Activated CD8-positive, alpha-beta memory T cell treated with anti-CD3 and anti-CD28 coated beads for 36 hours (primary cell): ENCODE results near the gene TMEM208. TPM values are rescaled to one million over a fixed set of nuclear protein-coding genes. Genes with fewer than 3 reads are reported as not detected.

Experiments used
- CTCF ChIA-PET: fragments of 350-600 bp; sonication (Branson Sonifier 250); formaldehyde crosslinking; loops from one replicate; lab custom pipeline; 2021; ENCODE audit warnings: antibody characterized with exemption; lab: Charles Lee
- POLR2A ChIA-PET: fragments of 350-600 bp; sonication (Branson Sonifier 250); formaldehyde crosslinking; loops from one replicate; lab custom pipeline; 2021; ENCODE audit warnings: antibody characterized with exemption; lab: Charles Lee
- total RNA-seq, 2 experiments: library from RNA; stranded (reverse); gene quantifications; one replicate each; pipeline ENCODE4 v1.2.3, GENCODE V29; 2021

TMEM208 gene
- total RNA-seq, 2 experiments from 2014 or later = 61.2 to 61.7 TPM

DNA sequence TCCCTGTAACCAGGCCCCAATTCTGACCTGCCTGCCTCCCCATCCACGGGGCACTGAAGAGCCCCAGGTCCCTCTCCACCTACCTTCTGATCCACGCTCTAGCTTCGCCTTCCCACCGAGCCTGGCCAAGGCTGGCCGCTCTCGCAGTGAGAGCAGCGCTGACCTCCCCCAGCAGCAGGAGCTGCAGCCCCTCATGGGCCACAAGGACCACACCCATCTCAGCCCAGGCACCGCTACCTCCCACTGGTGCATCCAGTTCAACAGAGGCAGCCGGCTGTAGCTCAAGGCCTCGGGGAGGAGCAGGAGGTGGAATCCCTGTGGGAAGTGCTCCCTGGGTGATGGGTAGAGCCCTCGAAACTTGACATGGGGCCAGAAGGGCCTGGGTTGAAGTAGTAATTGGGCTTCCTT, 44.0 kb downstream of the TMEM208 start:
- CTCF ChIA-PET = interaction anchor here (0.5 to 2.7 kb wide), 3 partner anchors 8 to 207 kb away, joined by 3 to 18 read pairs (median 4); partner anchors contain the start of gene PLEKHG4
- POLR2A ChIA-PET = no interaction called here

DNA sequence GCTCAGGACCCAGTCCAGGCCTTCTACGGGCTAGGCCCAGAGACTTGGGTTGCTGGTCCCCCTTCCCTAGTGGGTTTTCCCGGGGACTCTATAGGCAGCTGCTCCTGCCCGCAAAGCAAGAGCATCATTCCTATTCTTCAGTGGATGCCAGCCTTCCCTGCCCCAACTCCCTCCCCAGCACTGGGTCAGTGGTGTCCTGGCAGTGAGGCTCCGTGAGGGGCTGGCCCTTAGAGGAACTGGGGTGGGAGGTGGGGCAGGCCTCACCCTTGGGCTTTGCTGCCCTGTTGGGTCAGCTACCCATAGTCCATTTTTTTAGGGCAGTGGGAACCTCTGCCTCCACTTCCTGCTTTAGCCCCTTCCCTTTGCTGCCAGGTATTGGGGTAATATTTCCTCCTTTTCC, 44.5 kb downstream of the TMEM208 start:
- ChIA-PET CTCF (interaction anchor here (0.5 to 2.7 kb wide), 2 partner anchors 11 to 207 kb away, joined by 4 to 18 read pairs; no protein-coding TSS in a partner anchor), POLR2A (no interaction called here)

DNA sequence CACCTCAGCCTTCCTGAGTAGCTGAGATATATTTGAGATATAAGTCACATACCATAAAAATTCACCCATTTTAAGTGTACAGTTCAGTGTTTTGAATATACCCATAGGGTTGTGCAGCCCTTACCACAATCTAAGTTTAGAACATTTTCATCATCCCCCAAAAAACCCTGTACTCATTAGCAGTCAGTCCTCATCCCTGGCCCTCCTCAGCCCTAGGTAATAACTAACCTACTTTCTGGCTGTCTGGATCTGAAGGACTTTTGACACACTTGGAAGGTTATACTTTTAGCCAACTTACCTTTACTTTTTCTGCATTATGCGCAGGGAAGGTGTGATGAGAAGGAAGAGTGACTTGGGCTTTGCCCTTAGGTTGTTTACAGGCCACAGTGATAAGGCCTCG, 48.4 kb downstream of the TMEM208 start:
- CTCF ChIA-PET = interaction anchor here (1.2 kb wide), 1 partner anchor 29 kb away, joined by 3 read pairs; no protein-coding TSS in a partner anchor
- POLR2A ChIA-PET = no interaction called here

DNA sequence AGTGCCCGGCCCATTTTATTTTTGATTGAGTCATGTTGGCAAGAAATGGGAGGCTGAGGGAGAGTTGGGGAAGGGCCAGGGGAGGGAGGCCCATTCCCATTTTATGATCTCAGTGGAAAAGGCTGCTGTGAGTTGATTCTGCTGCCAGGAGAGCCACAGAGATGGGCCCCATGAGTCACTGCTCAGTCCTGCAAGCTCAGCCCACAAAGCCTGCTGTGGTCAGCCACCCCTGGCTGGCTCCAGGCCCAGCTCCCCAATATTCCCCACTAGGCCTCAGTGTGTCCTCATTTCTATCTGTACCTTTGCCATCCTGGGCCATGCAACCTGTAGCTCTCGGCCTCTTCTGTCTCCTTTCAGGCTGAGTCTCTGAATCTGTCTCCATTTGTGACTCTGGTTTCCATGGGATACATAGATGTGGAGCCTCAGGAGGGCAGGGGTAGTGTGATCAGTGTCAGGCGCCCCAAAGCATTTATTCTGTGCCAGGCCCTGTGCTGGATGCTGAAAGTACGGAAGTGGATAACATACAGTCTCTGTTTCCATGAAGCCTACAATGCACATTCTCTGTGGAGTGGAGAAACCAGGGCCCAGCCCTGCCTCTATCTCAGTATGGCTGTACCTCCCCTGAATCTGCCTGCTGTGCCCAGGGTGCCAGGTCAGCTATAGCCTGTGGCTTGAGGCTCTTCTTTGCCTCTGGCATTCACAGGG, 50.5 kb downstream of the TMEM208 start:
- ChIA-PET CTCF (interaction anchor here (0.8 to 1.4 kb wide), 3 partner anchors 16 to 122 kb away, joined by 3 to 4 read pairs (median 3); no protein-coding TSS in a partner anchor), POLR2A (interaction anchor here (1.0 to 1.2 kb wide), 2 partner anchors 14 to 50 kb away, joined by 3 to 4 read pairs; no protein-coding TSS in a partner anchor)

DNA sequence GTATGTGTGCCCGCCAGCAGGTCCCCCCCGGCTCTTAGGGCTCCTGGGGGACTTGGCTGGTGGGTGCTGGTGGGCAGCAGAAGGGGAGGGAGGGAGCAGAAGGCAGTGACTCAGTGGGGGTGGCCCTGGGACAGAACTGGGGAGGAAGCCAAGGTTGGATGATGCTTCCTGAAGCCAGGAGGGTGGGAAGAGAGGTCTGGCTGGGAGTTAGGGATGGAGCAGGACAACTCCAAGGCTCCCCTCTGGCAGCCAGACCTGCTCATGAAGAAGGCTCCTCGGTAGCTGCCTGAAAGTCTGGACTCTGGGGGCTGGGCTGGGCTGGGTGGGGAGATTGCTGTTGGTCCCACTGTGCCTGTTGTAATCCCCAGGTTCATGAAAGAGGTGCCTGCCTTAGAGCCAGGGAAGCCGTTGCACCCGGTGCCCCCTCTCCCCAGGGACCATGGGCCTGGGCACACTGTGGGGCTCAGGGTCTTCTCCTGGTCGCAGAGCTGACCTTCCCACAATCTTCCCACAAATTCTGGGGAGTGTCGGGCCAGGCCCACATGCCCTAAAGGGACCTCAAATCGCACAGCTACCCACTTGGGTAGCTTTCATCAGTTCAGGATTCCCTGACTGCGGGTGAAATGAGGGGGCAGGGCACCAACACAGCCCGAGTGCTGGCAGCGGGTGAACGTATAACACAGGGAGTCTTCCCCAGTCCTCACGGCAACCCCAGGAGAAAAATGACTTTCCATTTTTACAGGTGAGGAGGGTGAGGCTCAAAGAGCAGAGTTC, 51.3 kb downstream of the TMEM208 start:
- ChIA-PET POLR2A (interaction anchor here (1.0 to 1.2 kb wide), 3 partner anchors 14 to 51 kb away, joined by 3 to 4 read pairs (median 4); no protein-coding TSS in a partner anchor), CTCF (interaction anchor here (0.5 to 1.4 kb wide), 15 partner anchors 8 to 150 kb away, joined by 3 to 7 read pairs (median 3); partner anchors contain the start of genes FHOD1 and TMEM208)

Other genes with a start within 250 kb of the TMEM208 start
- 1 to 10 TPM; 4.5 to 5.2 TPM for gene CES4A, start 238.5 kb upstream of the TMEM208 start, total RNA-seq
- 100 to 1,000 TPM; 140 to 147 TPM for gene CBFB, start 198.0 kb upstream of the TMEM208 start, total RNA-seq
- gene PHAF1, start 117.2 kb upstream of the TMEM208 start, total RNA-seq = 10 to 100 TPM; 18.1 to 20.0 TPM
- 1 to 10 TPM; 2.0 to 2.1 TPM for gene B3GNT9, start 76.1 kb upstream of the TMEM208 start, total RNA-seq
- gene TRADD, start 67.2 kb upstream of the TMEM208 start, total RNA-seq = 10 to 100 TPM; 18.0 to 19.0 TPM
- 10 to 100 TPM; 11.8 to 12.2 TPM for gene FBXL8, start 67.2 kb upstream of the TMEM208 start, total RNA-seq
- gene HSF4, start 62.4 kb upstream of the TMEM208 start, total RNA-seq = 10 to 100 TPM in 1 of 2 experiments, 1 to 10 TPM in 1; 7.6 to 11.4 TPM
- 1 to 10 TPM; 4.9 to 5.2 TPM for gene NOL3, start 56.6 kb upstream of the TMEM208 start, total RNA-seq
- gene MATCAP1, start 43.2 kb upstream of the TMEM208 start, total RNA-seq = 10 to 100 TPM; 18.6 to 22.4 TPM
- under 1 TPM in 1 of 2 experiments, not detected in 1; 0.19 TPM for gene EXOC3L1, start 37.0 kb upstream of the TMEM208 start, total RNA-seq
- 100 to 1,000 TPM; 146 to 151 TPM for gene E2F4, start 35.0 kb upstream of the TMEM208 start, total RNA-seq
- 1 to 10 TPM; 5.5 to 5.8 TPM for gene ELMO3, start 28.0 kb upstream of the TMEM208 start, total RNA-seq
- gene FHOD1, start 20.4 kb downstream of the TMEM208 start, total RNA-seq = 100 to 1,000 TPM; 113 to 118 TPM
- 1 to 10 TPM; 6.7 to 7.8 TPM for gene SLC9A5, start 21.8 kb downstream of the TMEM208 start, total RNA-seq
- gene PLEKHG4, start 52.4 kb downstream of the TMEM208 start, total RNA-seq = 10 to 100 TPM; 25.8 to 26.1 TPM
- gene KCTD19, start 99.6 kb downstream of the TMEM208 start, total RNA-seq = 1 to 10 TPM; 1.4 to 1.5 TPM
- 1 to 10 TPM in 1 of 2 experiments, under 1 TPM in 1; 0.55 to 1.1 TPM for gene LRRC36, start 99.7 kb downstream of the TMEM208 start, total RNA-seq
- not detected for gene TPPP3, start 166.4 kb downstream of the TMEM208 start, total RNA-seq
- gene ZDHHC1, start 189.3 kb downstream of the TMEM208 start, total RNA-seq = 1 to 10 TPM; 1.0 to 1.1 TPM
- 1 to 10 TPM; 1.3 to 1.9 TPM for gene HSD11B2, start 204.0 kb downstream of the TMEM208 start, total RNA-seq